ENCODE measurements around the gene GFRA4.

Gene GFRA4

GRCh38 chr20:3645309-3646066 is 17.7 kb downstream of the GFRA4 start:
- no peaks in the 10 kb centered on the region for H3K9me3 ChIP-seq (ENCODE audit: severe bottlenecking)
- no peak overlapping the region for H3K4me3 ChIP-seq (ENCODE audit: low read depth, low read length)
- H3K27ac ChIP-seq = no peak overlapping the region
- TF ChIP-seq CTCF (IDR thresholded peaks at IDR 0.05; ENCODE audit: low read depth, low read length) = no peak
- DNase-seq = no peak
- H3K36me3 ChIP-seq = no peaks in the 10 kb centered on the region
- H3K27me3 ChIP-seq (ENCODE audit: insufficient read depth, low read depth, severe bottlenecking) = no peaks in the 10 kb centered on the region

GRCh38 chr20:3640259-3640658 is 22.9 kb downstream of the GFRA4 start:
- H3K27me3 ChIP-seq (ENCODE audit: insufficient read depth, low read depth, severe bottlenecking) = no peaks in the 10 kb centered on the region
- H3K4me3 ChIP-seq (ENCODE audit: low read depth, low read length) = no peak overlapping the region
- DNase-seq = no peak
- no peak overlapping the region for H3K27ac ChIP-seq
- H3K36me3 ChIP-seq = no peaks in the 10 kb centered on the region; the same call in 1 of the 2 replicates
- no peak for TF ChIP-seq CTCF (IDR thresholded peaks at IDR 0.05; ENCODE audit: low read depth, low read length)
- no peaks in the 10 kb centered on the region for H3K9me3 ChIP-seq (ENCODE audit: severe bottlenecking)

GRCh38 chr20:3635346-3635745 is 27.9 kb downstream of the GFRA4 start:
- no peak for DNase-seq
- H3K36me3 ChIP-seq = no peaks in the 10 kb centered on the region; the same call in 1 of the 2 replicates
- H3K27ac ChIP-seq = no peak overlapping the region
- no peaks in the 10 kb centered on the region for H3K9me3 ChIP-seq (ENCODE audit: severe bottlenecking)
- H3K27me3 ChIP-seq (ENCODE audit: insufficient read depth, low read depth, severe bottlenecking) = no peaks in the 10 kb centered on the region
- no peak for TF ChIP-seq CTCF (IDR thresholded peaks at IDR 0.05; ENCODE audit: low read depth, low read length)
- no peak overlapping the region for H3K4me3 ChIP-seq (ENCODE audit: low read depth, low read length)

- no peak for TF ChIP-seq CTCF (IDR thresholded peaks at IDR 0.05; ENCODE audit: low read depth, low read length)
- Histone ChIP-seq H3K9me3 (ENCODE audit: severe bottlenecking) (no peaks in the 10 kb centered on the region), H3K27ac (no peak overlapping the region), H3K27me3 (ENCODE audit: insufficient read depth, low read depth, severe bottlenecking) (no peaks in the 10 kb centered on the region), H3K4me3 (ENCODE audit: low read depth, low read length) (no peak overlapping the region), H3K36me3 (no peaks in the 10 kb centered on the region)
- no peak for DNase-seq
Measured at GRCh38 chr20:3633913-3634478, 29.2 kb downstream of the GFRA4 start.

- no peak overlapping the region for H3K27ac ChIP-seq
- TF ChIP-seq CTCF (IDR thresholded peaks at IDR 0.05; ENCODE audit: low read depth, low read length) = no peak
- no peaks in the 10 kb centered on the region for H3K9me3 ChIP-seq (ENCODE audit: severe bottlenecking)
- H3K27me3 ChIP-seq (ENCODE audit: insufficient read depth, low read depth, severe bottlenecking) = no peaks in the 10 kb centered on the region
- no peak for DNase-seq
- H3K36me3 ChIP-seq = no peaks in the 10 kb centered on the region
- no peak overlapping the region for H3K4me3 ChIP-seq (ENCODE audit: low read depth, low read length)
Measured at GRCh38 chr20:3632311-3633004, 30.7 kb downstream of the GFRA4 start.
